Measurements from ENCODE around the gene LGALS7. TPM values are rescaled to one million over a fixed set of nuclear protein-coding genes. Genes with fewer than 3 reads are reported as not detected.

The LGALS7 gene
- total RNA-seq, 2 experiments from 2014 or later, result not detected

- CTCF ChIA-PET, result no interaction called here
- Mint-ChIP-seq H3K27me3 (no peaks in the 10 kb centered on the region), H3K9me3 (no peaks in the 10 kb centered on the region), H3K4me1 (ENCODE audit: low read depth) (peaks cover 3% of the 10 kb centered on the region), H3K27ac (no peak overlapping the region), H3K36me3 (ENCODE audit: low read depth) (peaks cover 21% of the 10 kb centered on the region), H3K4me3 (no peak overlapping the region)
- intact Hi-C loops (cut with micrococcal nuclease), result no loop called here
- DNase-seq (no peak), ATAC-seq (no peak)
- POLR2A ChIA-PET, result interaction anchor here (1.4 kb wide), 1 partner anchor 12 kb away, joined by 4 read pairs; no protein-coding TSS in a partner anchor
- no peak for TF ChIP-seq CTCF (IDR thresholded peaks at IDR 0.05)
These were observed 51.8 kb downstream of the LGALS7 start for GRCh38 chr19:38721496-38721895.

Other genes starting within 250 kb of the LGALS7 start
- 100 to 1,000 TPM; 166 to 174 TPM for gene MAP4K1, start 155.6 kb downstream of the LGALS7 start, total RNA-seq
- 100 to 1,000 TPM; 306 to 308 TPM for gene EIF3K, start 154.3 kb downstream of the LGALS7 start, total RNA-seq
- gene ACTN4, start 125.9 kb downstream of the LGALS7 start, total RNA-seq, result 100 to 1,000 TPM; 183 to 189 TPM
- gene CAPN12, start 29.0 kb downstream of the LGALS7 start, total RNA-seq, result 10 to 100 TPM; 19.6 to 22.7 TPM
- not detected for gene LGALS7B, start 15.7 kb upstream of the LGALS7 start, total RNA-seq
- under 1 TPM; 0.29 to 0.72 TPM for gene LGALS4, start 39.4 kb upstream of the LGALS7 start, total RNA-seq
- 100 to 1,000 TPM; 125 to 128 TPM for gene ECH1, start 58.3 kb upstream of the LGALS7 start, total RNA-seq
- gene HNRNPL, start 76.5 kb upstream of the LGALS7 start, total RNA-seq, result 100 to 1,000 TPM; 747 to 761 TPM
- 10 to 100 TPM; 85.5 to 87.7 TPM for gene RINL, start 104.8 kb upstream of the LGALS7 start, total RNA-seq
- gene SIRT2, start 126.1 kb upstream of the LGALS7 start, total RNA-seq, result 10 to 100 TPM; 20.0 to 21.5 TPM
- gene NFKBIB, start 126.5 kb upstream of the LGALS7 start, total RNA-seq, result 10 to 100 TPM; 56.5 to 57.9 TPM
- under 1 TPM; 0.56 to 0.69 TPM for gene CCER2, start 138.7 kb upstream of the LGALS7 start, total RNA-seq
- 10 to 100 TPM; 43.4 to 48.6 TPM for gene SARS2, start 157.2 kb upstream of the LGALS7 start, total RNA-seq
- 10 to 100 TPM; 80.1 to 81.2 TPM for gene MRPS12, start 157.4 kb upstream of the LGALS7 start, total RNA-seq
- gene FBXO17, start 202.2 kb upstream of the LGALS7 start, total RNA-seq, result not detected

All from activated CD8-positive, alpha-beta T cell treated with anti-CD3 and anti-CD28 coated beads for 36 hours (primary cell).